Fibroblast of skin of left quadriceps (primary cell): ENCODE measurements around the gene C6orf89.
A peak's percentile ranks its signal among the peaks of the same experiment; 100 is the strongest.

Experiments
- DNase-seq, 2 experiments: peaks; one replicate each; pipeline ENCODE4 v3.0.0-alpha.2; 2013; ENCODE audit warnings: low read depth in 2 of 2

C6orf89 gene, protein sequence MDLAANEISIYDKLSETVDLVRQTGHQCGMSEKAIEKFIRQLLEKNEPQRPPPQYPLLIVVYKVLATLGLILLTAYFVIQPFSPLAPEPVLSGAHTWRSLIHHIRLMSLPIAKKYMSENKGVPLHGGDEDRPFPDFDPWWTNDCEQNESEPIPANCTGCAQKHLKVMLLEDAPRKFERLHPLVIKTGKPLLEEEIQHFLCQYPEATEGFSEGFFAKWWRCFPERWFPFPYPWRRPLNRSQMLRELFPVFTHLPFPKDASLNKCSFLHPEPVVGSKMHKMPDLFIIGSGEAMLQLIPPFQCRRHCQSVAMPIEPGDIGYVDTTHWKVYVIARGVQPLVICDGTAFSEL

DNA sequence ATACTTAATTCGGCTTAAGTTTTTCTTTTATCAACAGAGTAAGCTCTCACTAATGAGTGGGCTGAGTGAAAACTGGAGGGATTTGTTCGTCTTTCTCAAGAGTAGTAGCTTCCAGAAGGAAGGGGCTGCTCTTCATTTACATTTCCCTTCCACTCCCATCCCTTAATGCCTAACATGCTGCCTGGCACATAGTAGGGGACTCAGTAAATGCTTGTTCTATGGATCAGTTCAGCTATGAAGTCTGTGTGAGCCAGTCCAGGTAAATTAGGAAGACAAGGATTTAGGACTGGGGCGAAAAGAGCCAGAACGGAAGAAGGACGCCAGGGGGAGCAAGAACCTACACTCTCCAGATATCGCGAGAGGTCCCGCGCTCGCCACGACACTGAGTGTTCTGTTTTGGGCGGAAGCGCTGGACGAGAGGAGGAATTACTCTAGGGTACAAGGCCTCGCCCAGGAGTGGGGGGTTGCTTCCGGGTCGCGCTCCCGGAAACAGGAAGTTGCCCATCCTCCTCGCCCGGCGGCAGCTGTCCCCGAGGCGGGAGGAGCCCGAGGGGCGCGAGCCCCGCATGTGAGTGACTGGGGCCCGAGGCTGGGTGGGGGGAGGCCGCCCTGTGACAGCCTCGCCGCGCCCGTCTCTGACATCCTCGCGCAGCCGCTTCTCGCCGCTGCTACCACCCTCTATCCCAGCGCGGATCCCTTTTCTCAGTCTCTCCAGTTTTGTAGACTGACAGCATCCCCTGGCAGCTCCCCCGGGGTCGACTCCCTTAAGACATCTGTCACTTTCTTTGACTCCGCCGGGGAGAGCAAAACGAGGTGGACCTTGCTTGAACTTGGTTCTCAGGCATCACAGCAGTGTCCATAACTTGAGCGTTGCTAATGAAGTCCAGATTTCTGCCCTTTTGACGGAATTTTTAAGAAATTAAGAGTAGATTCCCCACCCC, at the start of gene C6orf89:
Gene C6orf89, plus strand, starts transcription at position 492 of the 941 bp plus-strand sequence. CDS start 13,493 bp downstream, outside the sequence.
- peak; percentile 95 to 96 for DNase-seq

DNA sequence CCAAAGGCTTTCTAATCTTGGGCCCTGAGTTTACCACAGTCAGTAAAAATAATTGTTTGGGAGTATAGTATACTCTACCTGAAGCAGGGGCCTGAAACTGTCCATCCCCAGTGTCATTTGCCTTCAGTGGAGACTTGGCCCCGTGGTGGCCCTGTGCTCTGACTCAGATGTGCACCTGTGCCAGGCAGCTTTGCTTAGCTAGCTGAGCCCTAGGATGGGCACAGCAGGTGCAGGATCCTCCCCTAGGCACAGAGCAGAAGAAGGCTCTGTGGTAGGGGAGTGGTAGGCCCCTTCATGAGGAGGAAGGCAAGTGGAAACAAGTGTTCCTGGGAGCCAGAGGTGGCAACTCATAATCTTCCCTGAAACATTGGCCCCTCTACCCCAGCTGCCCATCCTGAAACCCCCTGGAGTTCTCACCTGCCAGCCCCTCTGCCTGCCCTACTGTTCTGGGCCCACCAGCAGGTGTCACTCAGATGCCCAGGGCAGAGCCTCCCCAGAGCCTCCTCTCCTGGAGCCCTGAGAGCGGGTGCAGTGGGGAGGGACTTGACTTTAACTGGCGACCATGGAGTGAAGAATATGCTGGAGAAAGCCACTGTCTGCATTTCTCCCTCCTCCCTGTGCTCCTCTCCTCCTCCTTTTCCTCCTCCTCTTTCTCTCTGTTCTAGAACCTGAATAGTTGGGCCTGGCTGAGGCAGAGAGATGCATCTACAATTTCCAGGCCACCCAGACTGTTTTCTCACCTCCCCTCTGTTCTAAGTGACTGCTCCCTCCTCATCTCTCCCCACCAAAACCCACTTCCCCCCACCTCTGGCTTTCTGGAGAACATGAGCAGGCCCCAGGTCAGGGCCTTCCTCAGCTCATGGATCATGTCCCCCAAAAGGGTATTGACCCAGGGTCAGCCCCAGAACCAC, 49.4 kb upstream of the C6orf89 start:
- no peak for DNase-seq

DNA sequence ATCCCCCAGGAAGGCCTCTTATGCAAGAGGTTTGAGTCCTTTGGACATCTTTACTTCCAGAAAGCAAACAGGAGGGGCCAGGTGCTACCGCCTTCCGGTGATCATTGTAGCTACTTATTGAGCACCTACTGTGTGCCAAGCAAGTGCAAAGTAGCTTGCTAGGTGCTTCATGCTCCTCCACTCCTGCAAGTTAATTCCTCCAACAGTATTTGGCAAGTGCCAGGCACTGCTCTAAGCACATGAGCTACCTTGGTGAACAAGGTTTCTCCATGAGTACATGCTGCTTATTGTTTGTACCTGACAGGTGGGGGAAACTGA, 48.8 kb upstream of the C6orf89 start:
- no peak for DNase-seq

DNA sequence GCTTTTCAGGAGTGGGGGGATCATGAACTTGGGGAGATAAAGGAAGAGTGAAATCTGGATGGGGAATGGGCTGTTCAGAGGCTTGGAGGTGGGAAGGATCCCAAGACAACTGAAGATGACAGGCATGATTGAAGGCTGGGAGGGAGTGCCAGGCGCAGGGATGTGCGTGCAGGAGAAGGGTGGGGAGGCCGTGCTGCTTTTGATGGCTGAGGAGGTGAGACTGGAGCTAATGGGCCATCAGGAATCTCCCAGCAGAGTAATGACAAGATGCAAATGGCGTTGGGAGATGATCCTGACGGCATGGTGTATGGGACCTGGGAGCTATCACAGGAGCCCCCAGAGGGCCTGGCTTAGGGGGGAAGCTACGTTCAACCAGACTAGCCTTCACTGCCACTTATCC, 48.1 kb upstream of the C6orf89 start:
- DNase-seq: no peak

DNA sequence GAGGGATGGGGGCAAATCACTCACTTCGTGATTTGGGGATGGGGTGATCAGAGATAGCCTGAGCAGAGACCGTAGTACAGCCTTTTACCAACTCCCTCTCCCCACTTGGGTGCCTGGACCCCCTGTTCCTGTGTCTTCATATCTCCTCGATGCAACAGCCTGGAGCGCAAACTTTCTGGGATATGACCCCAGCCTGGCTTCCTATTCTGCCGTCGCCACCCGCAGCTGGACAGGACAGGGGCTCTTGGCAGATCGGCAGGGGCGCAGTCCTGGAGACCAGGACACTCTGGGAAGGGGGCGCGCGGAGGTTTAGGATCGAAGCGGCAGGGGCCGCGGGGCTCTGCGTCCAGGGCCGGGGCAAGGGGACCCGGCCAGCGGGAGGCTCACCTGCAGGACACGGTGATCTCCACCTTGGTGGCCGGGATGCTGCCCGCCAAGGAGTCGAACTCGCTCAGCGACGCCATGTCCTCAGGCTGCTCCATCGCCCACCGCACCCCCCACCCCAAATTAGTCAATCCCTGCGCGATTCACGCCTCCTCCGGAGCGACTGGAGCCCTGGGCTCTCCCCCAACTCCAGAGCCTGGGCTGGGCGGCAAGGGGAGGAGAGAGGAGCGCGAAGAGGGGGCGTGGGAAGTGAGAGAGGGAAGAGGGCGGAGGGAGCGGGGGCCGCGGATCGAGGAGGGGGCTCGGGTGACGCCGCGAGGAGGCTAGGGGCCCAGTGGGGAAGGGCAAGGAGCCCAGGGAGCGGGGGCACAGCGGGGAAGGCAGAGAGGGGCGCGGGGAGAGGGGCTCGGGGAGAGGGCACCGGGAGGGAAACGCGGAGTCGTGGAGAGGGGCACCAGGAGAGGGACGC, 46.6 kb upstream of the C6orf89 start, which contains the start of gene CPNE5:
Gene CPNE5, minus strand, starts transcription at position 549 of the 853 bp plus-strand sequence. Its CDS starts 67 bp downstream, at position 482.
- no peak for DNase-seq

DNA sequence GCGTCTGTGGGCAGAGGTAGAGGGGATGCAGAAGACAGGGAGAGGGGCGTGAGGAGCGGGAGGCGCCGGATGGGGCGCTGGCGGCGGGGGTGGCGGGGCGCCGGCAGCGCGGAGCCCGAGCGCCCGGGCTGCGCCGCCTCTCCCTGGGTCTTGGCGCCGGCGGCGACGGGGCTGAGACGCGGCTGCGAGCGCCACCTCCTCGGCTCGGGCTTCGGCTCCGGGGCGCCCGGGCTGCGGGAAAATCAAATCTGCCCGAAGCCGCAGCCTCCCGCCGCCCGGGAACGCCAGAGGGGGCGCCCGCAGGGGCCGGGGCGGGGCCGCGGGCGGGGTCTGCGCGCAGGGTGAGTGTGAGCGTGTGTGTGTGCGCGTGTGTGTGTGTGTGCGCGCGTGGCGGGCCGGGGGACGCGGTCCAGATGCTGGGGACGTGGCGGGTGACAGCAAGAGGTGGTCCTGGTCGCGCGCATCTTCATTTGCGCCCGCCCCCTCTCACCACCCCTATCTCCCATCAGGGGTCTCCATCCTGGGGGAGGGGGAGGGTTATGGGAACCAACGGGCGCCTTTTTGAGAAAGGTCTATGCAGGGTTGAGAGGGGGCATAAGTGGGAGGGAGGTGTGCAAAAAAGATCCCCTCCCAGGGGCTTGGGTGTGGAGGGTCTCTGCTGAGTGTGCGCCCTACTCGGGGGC, 45.9 kb upstream of the C6orf89 start:
- no peak for DNase-seq

DNA sequence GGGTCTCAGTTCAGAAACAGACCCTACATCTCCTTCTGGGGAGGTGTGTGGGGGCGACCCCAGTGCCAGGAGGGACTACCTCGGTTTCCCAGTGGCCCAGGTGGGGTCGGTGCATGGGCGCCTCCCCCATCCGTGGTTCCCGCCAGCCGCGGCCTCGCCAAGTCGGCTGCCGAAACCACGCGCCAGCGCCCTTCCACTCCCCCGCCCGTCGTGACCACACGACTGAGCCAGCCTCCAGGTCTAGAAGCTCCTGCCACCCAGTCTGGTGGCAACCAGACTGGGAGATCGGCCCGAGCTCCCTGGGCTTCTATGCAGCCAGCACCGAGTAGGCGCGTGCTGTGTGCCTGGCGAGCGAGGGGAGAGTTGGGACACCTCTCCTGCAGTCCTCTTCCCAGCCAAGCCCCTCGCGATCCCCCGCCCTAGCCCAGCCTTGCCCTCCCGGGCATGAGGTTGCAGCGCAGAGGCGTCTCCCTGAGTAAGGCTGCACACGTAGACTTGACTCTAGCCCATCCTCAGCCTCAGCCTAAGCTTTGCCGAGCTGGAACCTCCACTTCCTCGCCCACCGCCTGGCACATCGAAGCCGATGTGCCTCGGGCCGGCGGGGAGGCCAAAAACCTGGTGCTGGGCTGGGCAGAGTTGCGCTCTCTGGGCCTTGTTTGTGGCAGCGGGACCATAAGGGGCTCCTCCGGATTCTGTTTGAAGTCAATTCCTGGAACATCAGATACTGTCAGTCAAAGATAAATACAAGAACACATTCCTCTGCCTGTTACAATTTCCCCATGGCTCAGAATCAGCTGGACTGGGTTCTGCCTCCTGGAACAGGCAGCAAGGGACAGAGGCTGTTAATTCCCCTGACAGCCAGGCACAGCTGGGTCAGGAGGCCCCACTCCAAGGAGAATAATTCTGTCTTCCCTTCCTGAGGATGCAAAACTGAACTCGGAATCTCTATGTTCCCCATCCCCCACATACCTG, 45.0 kb upstream of the C6orf89 start:
- DNase-seq: no peak

DNA sequence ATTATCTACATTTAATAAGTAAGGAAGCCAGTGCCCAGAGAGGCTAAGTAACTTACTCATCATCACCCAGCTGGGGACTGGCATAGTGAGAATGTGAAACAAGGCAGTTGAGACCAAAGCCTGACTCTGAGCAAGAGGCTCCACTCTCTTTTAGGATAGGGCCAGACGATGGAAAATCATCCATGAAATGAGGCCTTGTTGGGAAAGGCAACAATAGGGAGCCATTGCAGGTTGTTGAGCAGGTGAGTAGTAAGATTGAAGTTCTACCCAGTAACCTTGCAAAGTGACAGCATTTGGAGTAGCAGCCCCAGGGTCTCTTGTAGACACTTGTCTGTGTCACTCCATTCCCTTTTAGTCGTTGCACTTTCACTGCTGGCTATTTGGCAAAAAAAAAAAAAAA, 44.0 kb upstream of the C6orf89 start:
- DNase-seq: no peak

DNA sequence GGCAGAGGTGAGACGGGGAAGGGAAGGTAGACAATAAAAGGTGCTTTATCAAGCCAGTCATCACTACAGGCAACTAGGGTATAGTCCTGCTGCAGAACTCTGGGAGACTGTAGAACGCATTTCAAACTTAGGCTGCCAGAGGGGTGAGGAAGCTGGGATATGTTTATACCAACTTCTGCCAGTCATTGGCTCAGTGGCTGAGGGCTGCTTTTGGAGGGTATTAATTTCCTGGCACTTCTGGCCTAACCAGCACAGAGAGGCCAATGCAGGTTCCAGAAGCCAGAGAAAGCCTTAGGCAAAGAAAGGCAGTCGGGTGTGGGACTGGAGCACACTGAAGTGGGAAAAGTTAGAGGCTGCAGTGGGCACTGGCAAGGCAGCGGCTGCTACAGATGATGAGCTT, 42.6 kb upstream of the C6orf89 start:
- DNase-seq: no peak

DNA sequence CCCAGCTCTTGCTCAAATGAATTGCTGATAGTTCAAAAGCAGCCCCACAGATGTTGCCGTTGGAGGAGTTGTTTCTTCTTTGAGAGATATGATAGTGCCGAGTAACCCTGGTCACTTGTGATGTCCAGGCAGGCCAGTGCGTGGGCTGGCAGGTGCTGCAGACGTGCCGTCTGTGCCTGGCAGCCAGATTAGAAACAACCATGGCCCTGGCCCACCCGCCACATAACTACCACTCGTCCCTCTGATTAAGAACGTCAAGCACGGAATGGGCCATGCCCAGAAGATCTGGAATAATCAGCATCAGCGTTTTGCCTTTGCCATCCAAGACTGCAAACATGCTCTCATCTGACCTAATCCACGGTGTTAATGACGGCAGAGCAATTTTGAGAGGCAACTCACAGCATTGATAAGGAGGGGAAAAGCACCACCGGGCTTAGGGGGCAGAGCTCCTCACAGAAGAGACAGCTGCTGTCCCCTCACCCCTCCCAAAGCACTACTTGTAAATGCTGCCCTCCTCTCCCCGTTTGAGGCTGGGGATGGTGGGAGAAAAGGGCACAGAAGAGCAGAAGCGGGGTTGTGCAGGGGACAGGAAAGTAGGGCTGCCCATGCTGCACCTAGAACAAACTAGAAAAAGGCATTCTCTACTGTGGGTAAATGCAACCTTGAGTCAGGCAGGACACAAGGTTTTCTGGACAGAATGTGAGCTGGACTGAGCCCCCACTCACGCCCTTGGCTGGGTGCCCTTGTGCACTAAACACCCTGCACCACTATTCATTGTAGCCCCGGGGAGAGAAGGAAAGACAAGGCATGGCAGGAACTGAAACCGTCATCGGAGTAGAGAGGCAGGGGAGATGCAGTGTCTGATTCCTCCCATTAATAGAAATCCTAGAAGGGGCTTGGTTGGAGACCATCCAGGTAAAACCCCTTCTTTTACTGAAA, 41.3 kb upstream of the C6orf89 start:
- DNase-seq: no peak

DNA sequence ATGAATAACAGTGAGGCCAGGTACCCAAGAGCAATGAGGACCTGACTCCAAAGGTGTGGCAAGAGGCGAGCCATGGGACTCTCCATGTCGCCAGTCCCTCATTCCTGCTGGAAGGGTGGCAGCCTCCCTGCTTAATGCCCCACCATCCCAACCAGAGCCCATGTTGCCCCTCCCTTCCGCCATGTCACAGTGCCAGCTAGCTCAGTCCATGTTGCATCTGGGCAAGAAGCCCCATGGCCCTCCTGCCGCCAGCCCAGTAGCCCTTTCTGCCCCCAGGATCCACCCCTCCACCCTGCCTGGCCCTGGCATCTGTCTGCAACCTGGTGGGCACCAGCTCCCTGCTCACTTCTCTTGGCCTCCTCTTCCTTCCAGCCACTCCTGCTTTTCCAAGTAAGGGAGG, 40.5 kb upstream of the C6orf89 start:
- DNase-seq: no peak

DNA sequence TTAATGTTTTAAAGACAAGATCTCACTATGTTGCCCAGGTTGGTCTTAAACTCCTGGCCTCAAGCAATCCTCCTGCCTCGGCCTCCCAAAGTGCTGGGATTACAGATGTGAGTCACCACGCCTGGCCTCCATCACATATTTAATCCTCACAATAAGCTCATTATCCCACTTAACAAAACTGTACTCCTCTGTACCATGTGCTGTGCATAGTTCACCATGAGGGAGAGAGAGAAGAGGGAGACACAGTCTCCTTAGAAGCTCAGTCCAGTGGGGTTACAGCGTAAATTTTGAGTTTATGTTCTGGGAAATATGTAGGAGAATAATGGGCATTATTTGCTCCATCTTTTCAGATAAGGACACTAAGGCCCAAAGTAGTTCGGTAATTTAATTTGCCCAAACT, 38.6 kb upstream of the C6orf89 start:
- no peak for DNase-seq

DNA sequence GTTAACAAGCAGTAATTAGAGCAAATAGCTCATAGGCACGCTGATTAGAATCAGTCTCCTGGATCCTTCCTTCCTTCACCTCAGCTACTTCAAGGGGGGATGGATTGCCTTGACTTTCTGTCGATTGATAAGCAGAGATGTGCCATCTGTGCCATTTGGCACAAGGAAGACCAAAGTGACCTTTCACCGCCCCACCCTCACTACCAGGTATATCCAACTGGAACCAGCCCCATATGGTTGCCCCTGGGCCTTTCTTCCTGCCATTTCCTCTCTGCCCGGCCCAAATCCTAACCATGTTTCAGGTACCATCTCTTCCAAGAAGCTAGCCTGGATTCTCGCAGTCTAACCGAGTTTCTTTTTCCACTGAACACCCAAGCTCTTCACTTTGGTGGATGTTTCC, 37.8 kb upstream of the C6orf89 start:
- DNase-seq: no peak

DNA sequence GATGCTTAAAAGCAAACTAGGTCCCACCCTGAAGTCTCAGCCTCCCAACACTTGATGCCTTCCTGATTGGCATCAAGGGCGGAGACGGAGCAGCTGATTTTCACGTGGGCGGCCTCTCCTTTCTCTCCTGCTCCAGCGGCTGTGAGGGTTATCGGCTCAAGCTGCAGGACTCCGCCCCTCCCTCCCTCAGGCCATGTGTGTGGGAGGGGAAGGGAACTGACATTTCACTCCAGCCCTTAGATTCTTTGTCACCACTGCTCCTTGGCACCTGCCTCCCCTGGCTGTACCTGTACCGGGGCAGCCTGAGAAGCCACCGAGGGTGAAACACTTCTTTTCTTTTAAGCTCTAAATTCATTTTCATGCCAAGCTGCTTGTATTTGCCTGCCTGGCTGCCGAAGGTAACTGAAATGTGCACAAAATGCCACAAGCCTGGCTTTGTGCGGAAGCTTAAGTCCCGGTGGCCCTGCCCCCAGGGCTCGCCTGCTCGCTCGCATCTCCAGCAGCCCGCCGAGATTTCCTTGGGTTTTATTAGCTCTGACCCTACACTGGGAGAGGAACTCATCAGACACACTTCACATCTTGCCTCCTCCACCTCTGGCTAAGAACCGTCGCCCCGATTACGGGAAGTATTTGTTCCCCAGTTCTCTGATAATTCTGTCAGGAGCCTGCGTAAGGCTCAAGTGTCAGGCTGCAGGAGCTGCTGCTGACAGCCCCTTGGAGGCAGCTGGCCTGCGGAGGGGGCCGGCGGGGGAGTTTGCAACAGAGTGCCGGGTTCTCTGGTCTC, 36.9 kb upstream of the C6orf89 start:
- DNase-seq: no peak

DNA sequence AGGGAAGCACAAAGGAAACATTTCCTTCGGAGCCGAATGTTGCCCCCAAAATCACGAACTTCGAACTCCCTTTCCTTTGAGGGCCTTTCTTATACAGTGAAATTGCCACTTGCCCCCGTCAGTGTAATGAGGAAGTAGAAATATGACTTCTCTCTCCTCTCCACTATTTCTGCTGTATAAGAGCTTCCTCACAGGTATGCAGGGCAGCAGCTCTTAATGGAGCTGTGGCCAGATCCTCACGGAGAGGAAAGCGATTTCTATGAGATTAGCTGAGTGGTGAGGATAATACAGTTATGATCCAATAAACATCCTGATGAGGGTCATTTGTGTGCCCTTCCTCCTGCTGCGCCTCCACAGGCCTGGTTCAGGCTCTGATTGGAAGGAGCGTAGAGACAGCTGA, 35.7 kb upstream of the C6orf89 start:
- DNase-seq: no peak

DNA sequence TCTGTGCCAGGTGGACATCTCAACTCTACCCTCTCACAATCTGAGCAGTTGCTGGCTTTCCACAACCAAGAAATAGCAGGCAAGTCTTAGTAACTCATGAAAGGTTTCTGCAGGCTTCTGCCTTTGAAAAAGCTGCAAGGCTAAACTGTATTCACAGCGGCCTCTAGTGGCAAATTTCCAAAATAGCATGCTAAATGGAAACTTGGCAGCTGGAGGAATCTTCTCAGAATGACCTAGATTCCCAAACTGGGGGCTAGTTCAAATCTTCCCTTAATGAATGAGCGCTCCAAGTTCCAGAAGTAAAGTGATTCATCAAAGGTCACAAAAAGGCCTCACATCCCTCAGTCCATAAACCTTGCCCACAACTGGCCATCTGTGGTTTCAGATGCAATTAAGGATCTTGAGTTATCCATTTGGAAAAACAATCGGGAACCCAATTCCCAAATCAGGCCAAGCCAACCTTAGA, 34.6 kb upstream of the C6orf89 start:
- peak; percentile 47 to 48 for DNase-seq

DNA sequence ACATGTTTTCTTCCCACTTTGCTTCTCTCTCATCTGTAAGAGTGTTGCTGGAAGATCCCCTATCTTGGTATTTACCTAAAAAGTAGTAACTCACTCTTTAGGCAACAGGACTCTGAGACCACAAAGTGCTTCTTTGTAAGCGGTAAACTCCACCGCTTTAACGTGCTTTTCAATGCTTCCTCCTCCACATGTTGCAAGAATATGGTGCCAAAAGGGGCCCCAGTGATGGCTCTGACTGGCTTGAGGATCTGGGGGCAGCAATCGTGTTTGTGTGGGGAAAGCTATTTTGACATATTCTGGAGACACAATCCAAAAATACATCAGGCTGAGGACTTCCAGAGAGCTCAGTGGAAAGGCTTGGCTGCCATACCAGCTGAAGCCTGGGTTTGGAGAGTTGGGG, 34.1 kb upstream of the C6orf89 start:
- DNase-seq: no peak
